ENCODE results near the gene TMCO6. TPM values are rescaled to one million over a fixed set of nuclear protein-coding genes. Genes with fewer than 3 reads are reported as not detected.
"Not testable (repeated sequence)": the region's sequence is repeated elsewhere in the genome, so short reads cannot be mapped to it uniquely, and the experiment has no call there.

The TMCO6 gene
- polyA plus RNA-seq, 3 donors = 12.6 to 18.7 (median 17.5) TPM

DNA sequence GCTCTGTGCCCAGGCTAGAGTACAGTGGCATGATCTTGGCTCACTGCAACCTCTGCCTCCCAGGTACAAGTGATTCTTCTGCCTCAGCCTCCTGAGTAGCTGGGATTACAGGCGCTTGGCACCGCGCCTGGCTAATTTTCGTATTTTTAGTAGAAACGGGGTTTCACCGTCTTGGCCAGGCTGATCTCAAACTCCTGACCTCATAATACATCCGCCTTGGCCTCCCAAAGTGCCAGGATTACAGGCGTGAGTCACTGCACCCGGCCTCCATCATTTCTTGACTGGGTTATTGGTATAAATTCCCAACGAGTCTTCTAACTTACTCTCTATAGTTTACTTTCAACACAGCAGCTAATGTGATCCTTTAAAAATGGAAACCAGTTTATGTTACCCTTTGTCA is 14.4 kb upstream of the TMCO6 start:
- WGBS, 3 donors = 89 to 91% (median 89%) methylated on average over 10 of the region's 10 CpGs

DNA sequence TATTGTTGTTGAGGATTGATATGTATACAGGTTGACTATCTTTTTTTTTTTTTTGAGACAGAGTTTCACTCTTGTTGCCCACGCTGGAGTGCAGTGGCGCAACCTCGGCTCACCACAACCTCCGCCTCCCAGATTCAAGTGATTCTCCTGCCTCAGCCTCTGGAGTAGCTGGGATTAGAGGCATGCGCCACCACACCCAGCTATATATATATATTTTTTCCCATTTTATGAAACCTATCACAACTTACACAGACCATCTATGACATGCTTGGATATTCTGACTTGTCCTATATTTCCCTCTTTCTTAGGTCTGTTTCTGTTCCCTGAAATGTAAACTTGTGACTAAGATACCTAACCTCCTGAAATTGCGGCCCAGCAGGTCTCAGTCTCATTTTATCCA is 11.3 kb upstream of the TMCO6 start:
- H3K27ac ChIP-seq (ENCODE audit: low read depth, low read length) = no peak overlapping the region
- 82 to 96% (median 89%) methylated on average over 6 of the region's 6 CpGs for WGBS, 3 donors

More for the DNA sequence above, 14.4 kb upstream of the TMCO6 start:
- not testable (repeated sequence) for H3K27ac ChIP-seq (ENCODE audit: low read depth, low read length)

DNA sequence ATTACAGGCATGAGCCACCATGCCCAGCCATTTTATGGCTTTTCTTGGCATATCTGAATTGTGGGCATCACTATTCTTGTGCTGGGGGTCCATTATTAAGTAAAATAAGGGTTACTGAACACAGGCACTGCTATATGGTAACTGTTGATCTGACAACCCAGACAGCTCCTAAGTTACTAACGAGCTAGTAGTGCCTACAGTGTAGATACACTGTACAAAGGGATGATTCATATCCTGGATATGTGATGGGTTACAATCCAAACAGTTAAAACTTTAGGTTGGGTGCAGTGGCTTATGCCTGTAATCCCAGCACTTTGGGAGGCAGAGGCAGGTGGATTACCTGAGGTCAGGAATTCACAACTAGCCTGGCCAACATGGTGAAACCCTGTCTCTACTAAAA is 10.5 kb upstream of the TMCO6 start:
- H3K27ac ChIP-seq (ENCODE audit: low read depth, low read length) = no peak overlapping the region
- WGBS, 3 donors = 63 to 86% (median 79%) methylated on average over 1 of the region's 1 CpG

DNA sequence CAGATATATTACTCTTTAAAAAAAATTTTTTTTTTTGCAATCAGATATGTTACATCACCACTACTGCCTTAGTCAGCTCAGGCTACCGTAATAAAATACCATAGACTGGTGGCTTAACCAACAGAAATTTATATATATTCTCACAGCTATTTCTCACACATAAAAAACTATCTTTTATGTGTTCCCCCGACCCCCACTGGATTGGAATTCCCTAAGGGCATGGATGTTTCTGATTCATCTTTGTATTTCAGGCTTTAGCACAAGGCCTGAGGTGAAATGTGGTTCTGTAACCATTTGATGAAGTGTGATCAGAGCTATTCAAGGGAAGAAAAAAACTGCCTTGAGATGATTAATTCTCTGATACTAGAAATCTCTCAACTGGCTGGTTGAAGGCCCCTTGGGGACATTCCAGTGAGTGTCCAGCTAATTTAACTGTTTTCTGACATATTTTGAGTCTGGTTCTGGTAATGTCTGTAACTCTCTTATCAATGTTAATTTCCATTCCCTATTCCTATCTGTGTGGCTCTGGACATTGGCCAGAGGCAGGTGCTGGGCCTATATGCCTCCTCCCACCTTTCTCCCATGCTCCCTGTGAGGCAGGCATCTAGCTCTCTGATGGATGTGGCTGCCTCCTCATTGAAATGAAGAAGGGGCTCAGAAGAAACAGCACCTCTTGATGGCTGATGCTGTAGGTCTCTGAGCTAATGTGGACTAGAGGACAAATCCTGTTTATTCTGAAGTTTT is 8.8 kb upstream of the TMCO6 start:
- no peak overlapping the region for H3K27ac ChIP-seq (ENCODE audit: low read depth, low read length)
- WGBS, 3 donors = 54 to 72% (median 59%) methylated on average over 2 of the region's 2 CpGs

DNA sequence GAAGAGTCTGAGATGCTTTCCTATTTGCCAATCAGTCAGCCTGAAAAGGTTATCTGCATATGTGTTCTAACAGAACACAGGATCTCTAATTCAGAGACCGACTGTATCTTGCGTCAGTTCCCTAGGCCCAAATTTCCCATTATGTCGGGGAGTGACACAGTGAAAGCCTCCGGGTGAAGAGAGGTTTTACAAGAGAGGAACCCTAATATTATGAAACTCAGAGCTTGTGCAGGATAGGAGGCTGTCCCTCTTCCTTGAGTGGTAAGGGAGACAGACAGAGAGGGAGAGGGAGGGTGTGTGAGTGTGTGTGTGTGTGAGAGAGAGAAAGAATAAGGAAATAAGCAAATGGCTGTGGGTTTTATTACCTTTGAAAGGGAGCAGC is 8.2 kb upstream of the TMCO6 start:
- no peak overlapping the region for H3K27ac ChIP-seq (ENCODE audit: low read depth, low read length)
- 62 to 91% (median 66%) methylated on average over 4 of the region's 4 CpGs for WGBS, 3 donors

DNA sequence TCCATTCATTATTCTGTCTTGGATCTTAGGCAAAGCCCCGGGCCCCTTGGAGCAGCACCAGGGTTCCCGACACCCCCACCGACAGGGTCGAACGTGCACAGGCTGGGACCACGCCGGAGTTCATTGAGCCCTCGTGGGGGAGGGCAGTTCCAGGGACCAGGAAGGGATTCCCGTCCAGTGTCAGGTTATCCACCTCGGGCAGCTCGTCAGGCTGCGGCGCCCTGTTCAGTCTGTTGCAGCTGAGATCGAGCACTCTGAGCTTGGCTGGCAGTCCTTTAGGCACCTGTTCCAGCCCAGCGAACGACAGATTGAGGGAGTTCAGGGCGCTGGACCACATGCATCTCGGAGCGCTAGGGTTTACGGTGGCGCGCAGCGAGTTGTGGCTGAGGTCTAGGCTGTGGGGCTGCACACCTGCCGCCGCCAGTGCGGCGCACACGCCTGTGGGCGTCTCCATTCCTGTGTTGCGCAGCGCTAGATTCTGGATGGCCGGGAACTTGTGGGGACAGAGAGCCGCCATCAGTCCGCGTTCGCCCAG is 7.4 kb upstream of the TMCO6 start:
- no peak overlapping the region for H3K27ac ChIP-seq (ENCODE audit: low read depth, low read length)
- 7 to 13% (median 12%) methylated on average over 36 of the region's 36 CpGs for WGBS, 3 donors

DNA sequence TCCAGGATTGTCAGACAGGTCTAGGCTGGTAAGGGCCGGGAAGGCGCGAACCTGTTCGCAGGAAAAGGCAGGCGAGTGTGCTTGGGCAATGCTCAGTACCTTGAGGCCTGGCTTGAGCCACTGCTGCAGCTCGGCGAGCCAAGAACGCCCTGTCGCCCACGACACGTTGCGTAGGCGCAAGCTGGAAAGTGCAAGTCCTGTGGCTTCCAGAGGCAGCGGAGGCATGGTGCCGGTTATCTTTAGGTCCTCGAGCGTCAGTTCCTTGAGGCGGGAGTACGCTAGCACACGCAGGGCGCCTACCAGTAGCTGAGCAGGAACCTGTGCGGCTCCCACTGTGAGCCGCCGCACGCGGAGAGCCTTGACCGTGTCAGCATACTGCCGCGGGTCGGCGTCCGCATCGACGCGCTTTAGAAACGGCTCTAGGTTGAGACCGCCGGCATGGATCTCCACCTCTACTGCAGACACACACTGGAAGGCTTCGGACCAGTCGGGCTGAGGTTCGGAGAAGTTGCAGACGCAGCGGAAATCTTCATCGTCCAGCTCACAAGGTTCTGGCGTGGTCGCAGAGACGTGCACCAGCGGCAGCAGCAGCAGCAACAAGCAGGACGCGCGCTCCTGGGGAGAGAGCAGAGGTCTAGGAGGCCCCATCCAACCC is 6.8 kb upstream of the TMCO6 start:
- no peak overlapping the region for H3K27ac ChIP-seq (ENCODE audit: low read depth, low read length)
- 0 to 1% (median 1%) methylated on average over 51 of the region's 51 CpGs for WGBS, 3 donors

DNA sequence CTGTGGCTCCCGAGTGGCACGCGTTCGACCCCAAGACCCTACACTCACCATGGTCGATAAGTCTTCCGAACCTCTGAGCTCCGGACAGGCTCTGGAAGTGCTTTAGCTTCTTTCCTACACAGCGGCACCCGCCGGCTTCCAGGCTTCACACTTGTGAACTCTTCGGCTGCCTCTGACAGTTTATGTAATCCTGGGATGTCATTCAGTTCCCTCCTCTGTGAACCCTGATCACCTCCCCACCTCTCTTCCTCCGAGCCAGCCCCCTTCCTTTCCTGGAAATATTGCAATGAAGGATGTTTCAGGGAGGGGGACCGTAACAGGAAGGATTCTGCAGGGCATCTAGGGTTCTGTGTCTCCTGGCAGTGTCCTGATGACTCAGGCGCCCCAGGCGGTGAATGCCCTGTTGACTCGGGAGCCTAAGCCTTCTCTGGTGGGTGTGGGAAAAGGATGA is 6.2 kb upstream of the TMCO6 start, which contains the start of gene CD14:
TSS of gene CD14 (minus strand) at position 155 of the 451 bp plus-strand sequence. CDS start at position 51, 104 bp downstream.
- H3K27ac ChIP-seq (ENCODE audit: low read depth, low read length) = no peak within 1 kb of the TSS
- WGBS, 3 donors = 7 to 18% (median 7%) methylated on average over 16 of the region's 16 CpGs

DNA sequence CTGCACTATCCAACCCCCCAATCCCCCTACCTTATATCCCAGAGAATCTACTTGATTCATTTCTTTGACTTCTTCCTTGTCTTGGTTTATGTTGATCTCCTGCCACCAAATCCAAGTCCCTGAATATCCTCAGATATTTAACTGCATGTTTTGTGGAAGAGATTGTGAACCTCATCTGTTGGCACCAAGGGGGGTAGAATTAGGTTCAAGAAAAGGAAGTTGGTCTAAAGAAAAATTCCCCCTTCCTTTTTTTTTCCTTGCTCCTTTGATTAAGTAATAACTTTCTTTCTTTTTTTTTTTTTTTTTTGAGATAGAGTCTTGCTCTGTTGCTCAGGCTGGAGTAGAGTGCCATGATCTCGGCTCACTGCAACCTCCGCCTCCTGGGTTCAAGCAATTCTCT is 5.8 kb upstream of the TMCO6 start:
- 75 to 96% (median 83%) methylated on average over 2 of the region's 2 CpGs for WGBS, 3 donors
- no peak overlapping the region for H3K27ac ChIP-seq (ENCODE audit: low read depth, low read length)

DNA sequence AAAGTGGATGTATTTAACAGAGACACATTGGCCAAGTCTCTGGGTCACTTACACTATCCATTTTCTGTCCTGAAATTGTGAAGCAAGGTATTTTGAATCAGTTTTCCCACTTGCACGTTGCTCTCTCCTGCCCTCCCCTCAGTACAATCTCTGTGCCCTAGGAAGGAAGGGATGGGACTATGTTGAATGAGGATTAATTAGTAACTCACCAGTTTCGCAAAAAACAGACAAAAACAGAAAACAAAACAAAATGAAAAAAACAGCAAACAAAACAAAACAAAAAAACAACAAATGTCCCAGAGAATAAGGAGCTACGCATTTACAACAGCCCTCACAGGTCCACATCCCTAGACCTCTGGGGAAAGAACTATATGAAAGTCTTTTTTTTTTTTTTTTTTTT is 5.1 kb upstream of the TMCO6 start:
- 54 to 71% (median 67%) methylated on average over 3 of the region's 3 CpGs for WGBS, 3 donors
- no peak overlapping the region for H3K27ac ChIP-seq (ENCODE audit: low read depth, low read length)

DNA sequence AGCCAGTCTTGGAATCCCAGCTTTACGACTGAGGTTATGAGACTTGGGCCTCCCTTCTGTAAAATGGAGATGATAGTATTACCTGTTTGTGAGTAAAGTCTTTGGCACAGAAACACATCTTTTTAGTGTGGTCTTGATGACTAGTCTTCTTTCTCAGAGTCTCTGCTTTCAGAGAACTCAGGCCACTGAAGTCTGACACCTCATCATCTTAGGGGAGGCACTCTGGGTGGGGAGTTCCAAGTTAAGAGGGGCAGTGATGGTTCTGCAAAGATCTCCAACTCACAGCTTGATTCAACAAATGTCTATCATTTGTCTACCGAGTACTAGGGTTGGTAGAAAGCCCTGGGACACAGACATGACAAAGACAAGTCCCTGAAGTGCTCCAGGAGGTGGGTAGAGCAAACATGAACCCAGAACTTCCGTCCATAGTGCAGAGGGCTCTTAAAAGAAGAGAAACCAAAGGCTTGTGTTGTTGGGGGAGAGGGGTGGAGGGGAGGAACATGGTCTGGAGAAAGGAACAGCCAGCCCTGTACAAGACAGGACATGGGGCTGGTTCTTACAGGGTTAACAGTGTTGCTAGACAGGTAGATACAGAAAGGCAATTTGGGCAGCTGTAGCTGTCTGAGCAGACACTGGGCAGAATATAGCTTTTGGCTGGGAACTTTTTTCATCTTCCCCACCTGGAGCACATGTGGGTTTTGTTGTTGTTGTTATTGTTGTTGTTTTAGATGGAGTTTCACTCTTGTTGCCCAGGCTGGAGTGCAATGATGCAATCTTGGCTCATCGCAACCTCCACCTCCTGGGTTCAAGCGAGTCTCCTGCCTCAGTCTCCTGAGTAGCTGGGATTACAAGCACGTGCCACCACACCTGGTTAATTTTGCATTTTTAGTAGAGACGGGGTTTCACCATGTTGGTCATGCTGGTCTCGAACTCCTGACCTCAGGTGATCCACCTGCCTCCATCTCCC is 3.7 kb upstream of the TMCO6 start:
- WGBS, 3 donors = 81 to 91% (median 88%) methylated on average over 8 of the region's 8 CpGs
- H3K27ac ChIP-seq (ENCODE audit: low read depth, low read length) = no peak overlapping the region

DNA sequence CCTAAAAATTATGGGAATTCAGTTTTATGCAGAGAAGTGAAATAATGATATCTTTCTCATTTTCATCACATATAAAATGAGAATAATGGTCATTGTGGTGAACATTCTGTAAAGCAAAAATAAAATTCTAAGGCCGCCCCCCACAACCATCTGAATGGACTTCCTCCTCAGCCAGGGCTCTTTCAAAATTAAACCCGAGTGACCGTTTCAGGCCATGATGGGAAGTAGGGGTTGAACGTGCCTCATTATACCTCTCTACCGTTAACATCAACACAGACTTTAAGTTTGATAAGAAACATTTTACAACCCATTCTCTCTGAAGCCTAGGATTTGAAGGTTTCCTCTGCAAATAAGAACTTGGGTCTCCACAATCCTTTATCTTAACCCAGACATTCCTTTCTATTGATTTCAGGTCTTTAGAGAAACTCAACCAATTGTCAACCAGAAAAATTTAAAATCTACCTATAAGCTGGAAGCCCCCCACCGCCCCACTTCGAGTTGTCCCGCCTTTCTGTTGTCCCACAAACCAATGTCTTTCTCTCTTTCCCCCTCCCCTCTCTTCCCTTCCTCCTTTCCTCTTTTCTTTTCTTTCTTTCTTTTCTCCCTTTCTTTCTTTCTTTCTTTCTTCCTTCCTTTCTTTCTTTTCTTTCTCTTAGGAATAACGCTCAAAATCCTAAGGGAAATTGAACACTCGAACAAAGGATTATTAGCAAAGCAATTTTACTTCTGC is 1.7 kb upstream of the TMCO6 start:
- H3K27ac ChIP-seq (ENCODE audit: low read depth, low read length) = no peak overlapping the region
- WGBS, 3 donors = 76 to 86% (median 79%) methylated on average over 10 of the region's 10 CpGs

DNA sequence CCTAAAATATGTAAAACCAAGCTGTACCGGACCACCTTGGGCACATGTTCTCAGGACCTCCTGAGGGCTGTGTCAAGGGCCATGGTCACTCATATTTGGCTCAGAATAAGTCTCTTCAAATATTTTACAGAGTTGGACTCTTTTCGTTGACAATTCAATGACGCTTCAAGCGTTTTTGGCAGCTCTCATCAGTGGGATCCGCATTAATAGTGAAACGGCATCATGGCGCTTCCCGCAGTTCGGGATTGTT is 428 bp upstream of the TMCO6 start:
- WGBS, 3 donors = 9 to 19% (median 15%) methylated on average over 9 of the region's 9 CpGs

DNA sequence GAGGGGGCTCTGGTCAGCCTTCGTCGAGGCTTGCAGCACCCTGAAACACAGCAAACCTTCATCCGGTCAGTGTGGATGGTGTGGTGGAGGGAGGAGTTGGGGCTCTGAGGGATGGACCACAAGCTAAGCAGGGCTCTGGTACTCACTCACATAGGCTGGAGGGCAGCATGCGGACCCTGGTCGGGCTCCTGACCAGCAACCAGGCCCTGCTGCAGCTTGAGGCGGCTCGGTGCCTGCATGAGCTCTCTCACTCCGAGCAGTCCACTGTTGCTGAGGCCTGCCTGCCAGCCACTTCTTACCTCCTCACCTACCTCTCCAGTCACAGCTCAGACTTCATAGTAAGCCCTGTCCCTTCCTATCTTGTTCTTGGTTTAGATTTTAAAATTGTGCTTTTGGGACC is 2.5 kb downstream of the TMCO6 start:
- H3K27ac ChIP-seq (ENCODE audit: low read depth, low read length) = no peak overlapping the region
- WGBS, 3 donors = 89 to 91% (median 90%) methylated on average over 8 of the region's 8 CpGs

More for the DNA sequence above, 428 bp upstream of the TMCO6 start:
- peak overlapping the region; percentile 41 for H3K27ac ChIP-seq (ENCODE audit: low read depth, low read length)

DNA sequence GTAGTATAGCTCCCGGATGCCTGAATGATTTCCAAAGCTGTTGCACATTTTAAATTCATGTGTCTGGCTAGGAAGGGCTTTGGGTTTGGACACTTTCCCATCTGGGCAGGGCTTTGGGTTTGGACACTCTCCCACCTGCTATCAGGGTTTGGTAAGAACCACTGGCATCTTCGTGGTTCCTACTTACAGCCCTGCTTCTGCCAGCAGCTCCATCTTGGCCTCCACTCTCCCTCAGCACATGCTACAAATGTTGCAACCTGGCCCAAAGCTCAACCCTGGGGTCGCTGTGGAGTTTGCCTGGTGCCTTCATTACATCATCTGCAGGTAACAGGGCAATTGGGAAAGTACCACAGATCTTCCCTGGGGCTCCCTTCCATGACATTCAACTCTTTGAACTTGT is 3.5 kb downstream of the TMCO6 start:
- no peak overlapping the region for H3K27ac ChIP-seq (ENCODE audit: low read depth, low read length)
- 54 to 70% (median 57%) methylated on average over 3 of the region's 3 CpGs for WGBS, 3 donors

DNA sequence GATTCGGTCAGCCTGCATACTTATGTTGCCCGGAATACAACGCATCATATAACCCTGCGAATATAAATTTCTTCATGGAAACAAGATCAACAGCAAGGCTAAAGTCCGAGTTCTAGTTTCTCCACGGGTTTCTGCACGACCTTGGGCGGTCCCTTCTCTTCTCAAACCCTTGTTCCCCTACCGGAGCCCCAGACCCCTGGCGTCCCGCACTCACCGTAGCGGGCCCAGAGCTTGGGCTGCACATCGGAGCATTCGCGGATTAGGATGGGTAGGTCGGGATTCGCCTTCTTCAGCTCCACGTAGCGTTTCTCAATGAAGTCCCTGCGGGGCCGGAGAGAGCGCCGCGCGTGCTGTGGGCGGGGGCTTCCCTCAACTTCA is 7.8 kb downstream of the TMCO6 start:
- WGBS, 3 donors = 0 to 1% (median 1%) methylated on average over 27 of the region's 27 CpGs
- no peak overlapping the region for H3K27ac ChIP-seq (ENCODE audit: low read depth, low read length)

DNA sequence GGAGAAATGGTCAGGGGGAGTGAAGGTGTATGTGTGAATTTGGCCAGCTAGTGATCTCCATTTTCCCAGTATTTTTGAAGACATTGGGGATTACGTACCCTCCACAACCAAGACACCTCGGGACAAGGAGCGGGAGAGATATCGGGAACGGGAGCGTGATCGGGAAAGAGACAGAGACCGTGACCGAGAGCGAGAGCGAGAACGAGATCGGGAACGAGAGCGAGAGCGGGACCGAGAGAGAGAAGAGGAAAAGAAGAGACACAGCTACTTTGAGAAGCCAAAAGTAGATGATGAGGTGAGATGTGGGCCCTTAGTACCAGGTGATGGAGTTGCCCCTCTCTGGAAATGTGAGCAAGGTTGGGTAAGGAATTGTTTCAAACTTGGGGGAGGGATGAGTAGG is 19.6 kb downstream of the TMCO6 start:
- no peak overlapping the region for H3K27ac ChIP-seq (ENCODE audit: low read depth, low read length)
- WGBS, 3 donors = 97% methylated on average over 17 of the region's 17 CpGs

DNA sequence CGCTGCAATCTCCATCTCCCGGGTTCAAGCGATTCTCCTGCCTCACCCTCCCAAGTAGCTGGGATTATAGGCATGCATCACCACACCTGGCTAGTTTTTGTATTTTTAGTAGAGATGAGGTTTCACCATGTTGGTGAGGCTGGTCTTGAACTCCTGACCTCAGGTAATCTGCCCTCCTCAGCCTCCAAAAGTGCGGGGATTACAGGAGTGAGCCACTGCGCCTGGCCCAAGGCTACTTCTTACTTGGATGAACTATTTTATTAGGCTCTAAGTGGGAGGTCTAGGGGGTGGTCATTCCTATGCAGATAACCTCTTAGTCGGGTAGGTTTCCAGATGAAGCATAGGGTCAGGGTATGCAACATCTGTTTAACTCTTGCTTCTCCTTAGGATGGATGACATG is 21.1 kb downstream of the TMCO6 start:
- not testable (repeated sequence) for H3K27ac ChIP-seq (ENCODE audit: low read depth, low read length)
- 86 to 92% (median 89%) methylated on average over 6 of the region's 6 CpGs for WGBS, 3 donors
